ENCODE measurements around the gene NIPA2.

Gene NIPA2

DNA sequence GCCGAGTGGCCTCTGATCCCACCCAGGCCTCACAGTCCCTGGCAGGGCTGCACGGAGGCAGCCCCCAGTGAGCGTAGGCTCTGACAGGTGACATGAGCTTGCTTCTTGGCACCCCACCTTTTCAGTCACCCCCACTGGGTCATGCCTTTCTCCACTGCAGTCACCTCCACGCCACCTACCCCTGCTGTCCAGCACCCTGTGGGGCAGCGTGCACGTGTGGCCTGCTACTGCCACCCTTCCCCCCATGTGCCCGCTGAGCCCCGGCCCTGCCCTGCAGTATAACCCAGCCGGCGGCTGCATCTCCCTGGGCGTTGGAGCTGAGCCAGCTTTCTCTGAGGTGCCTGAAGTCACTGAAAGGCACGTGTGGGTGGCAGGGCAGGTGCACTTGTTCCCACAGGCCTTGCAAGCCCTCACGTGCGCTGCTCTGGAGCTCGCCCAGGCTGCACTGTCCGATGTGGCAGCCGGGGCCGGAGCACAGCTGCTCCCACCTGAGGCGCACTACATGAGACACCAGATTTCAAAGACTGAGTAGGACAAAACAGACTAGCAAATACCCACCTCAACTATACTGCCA is 65.6 kb downstream of the NIPA2 start:
- no peak for DNase-seq

DNA sequence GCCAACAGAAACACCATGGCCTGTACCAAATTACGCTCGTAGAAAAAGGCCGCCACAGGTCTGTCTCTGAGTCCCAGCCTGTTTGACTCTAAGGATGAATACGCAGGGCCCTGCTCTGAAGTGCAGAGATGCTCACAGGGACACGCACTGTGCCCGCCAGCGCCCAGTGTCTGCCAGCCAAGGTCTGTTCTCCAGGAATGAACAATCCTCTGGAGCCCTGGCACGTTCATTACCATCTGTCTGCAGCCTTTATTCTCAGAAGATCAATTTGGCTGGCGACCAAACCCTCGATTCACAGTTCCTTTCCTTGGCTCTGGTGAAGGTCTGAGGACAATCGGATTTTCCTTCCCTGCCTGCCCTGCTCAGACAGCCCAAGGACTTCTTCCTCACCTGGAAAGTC is 66.3 kb downstream of the NIPA2 start:
- DNase-seq, result no peak

DNA sequence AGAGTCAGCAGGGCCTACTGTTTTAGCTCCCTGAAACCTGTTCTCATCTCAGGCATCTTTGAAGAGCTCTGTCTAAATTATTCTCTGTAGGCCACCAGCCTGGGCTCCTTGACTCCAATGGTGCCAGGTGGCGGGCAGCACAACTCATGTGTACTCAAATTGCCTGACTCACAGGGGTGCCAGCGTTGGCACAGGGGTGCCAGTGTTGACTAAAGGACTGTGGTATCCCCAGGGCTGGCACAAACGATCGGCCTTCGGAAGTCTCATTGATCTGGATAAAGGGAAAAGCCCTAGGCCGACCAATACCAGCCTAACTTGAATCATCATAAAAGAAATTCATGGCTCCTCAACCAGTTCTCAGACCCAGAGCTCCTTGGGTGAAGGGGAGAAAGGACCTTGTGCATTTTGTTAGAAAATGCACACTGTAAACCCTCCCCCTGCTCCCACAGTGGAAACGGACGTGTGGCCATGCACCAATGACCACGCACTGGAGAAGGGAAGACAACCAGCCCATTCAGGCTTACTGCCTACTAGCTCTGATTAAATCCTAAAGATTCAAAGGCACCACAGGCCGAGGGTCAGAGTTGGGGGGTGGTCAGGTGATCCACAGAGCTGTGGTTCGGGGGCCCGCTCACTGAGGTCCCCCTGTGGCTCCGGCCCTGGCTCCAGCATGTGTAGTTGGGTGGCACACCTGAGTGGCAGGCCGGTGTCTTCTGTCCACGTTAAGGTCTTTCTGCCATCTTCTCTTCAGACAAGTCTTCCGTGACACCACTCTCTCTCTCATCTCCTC is 68.9 kb downstream of the NIPA2 start:
- DNase-seq, result no peak

DNA sequence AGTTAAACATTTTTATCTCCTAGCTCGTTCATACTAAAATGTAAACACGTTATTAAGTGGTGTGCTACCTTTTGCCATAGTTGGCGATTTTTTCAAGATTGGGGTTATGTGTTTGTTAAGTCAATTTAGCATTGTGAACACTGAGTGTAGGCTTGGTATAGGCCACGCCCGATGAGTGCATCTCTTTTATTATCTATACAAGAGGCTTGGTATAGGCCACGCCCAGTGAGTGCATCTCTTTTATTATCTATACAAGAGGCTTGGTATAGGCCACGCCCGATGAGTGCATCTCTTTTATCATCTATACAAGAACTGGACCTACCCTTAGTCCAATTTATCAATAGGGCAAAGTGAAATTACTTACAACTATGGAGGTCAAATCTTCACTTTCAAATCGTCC is 70.4 kb downstream of the NIPA2 start:
- DNase-seq, result no peak

DNA sequence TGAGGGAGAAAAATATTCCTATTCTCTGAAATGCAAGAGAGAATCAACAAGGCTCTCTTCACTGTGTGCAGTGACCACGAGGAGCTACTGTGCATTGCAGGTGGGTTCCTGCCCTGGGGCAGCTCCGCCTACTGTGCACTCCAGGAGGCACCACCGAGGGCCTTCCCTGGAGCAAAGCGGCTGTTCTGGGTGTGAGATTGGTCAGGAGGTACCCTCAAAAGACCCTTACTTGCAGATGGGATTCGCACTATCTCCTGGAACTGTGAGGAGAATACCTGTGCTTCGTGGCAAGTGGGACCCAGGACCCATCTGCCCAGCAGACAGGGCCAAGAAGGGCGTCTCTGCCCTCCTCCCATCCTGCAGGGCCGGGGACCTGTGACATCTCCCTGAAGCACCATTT is 72.8 kb downstream of the NIPA2 start:
- DNase-seq, result no peak

DNA sequence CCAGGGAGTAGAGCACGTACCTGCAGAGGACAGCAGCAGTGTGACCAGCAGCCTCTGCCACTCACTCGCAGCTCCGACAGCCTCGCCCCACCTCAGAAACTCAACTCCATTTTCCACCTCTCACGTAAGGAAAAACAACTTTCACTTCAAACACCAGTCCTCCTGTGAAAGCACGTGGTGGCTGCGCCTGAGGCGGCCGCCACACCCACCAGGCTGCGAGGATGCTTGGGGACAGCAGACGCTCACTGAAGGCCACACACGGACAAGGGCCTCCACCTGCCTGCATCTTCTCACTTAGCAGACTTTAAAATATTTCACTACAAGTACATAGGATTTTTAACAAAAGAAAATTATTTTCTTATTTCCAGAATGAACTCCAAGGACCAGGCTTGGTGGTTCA is 73.8 kb downstream of the NIPA2 start:
- no peak for DNase-seq

DNA sequence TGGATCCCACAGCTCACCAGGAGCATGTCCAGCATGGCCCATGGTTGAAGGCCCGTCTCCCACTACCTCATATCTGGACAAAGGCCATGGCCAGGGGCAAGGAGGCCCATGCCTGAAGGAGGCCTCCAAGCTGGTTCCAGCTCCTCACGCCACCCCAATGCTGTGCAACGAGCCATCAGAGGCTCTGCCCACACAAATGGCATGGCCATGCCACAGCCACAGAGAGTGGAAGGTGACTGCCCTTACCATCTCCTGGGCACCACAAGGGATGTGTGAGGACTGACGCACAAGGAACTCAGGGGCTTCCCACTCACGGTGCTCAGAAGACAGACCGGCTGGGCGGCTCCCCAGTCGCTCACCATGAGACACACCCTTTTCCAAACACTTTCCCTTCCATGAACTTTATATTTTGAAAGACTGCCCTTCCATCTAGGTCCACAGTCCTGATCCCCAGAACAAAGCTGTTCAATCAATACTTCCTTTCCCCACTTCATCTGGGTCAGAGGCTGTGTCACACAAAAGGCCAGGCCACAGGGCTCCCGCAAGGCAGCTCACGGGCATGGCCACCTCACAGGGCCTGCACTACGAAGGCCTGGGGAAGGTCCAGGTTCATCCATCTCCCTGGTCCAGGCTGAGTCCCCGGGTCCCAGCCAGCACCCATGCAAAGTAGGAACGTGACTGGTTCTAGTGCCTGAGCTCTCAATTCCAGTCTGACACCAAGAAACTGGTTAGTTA is 75.3 kb downstream of the NIPA2 start:
- DNase-seq, result no peak

DNA sequence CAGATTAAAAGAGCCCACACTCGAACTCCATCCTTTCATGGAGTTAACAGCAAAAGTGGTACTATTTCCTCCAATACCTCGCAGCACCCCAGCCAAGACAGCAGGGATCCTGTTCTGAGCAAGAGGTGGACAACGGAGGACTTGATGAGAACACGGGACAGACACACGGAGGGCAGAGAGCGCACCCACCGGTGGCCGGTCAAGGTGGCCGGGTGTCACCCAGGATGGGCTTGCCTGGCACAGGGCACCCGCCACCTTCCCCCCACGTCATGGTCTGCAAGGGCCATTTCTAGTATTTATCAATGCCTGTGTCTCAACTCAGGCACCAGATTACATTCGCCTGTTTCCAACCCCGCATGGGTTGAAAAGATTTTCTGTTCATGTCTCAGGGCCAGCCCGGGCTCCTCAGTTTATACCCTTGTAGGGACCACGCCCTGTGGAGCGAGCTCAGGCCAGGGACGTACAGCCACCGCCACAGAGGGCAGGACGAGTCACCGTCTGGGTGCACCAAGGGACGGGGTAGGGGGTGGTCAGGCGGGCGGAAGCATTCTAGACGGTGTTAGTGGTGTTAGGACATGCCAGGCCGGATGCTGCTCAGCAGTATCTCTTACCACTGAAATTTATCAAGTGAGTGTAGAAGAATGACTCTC is 77.5 kb downstream of the NIPA2 start:
- DNase-seq, result no peak

DNA sequence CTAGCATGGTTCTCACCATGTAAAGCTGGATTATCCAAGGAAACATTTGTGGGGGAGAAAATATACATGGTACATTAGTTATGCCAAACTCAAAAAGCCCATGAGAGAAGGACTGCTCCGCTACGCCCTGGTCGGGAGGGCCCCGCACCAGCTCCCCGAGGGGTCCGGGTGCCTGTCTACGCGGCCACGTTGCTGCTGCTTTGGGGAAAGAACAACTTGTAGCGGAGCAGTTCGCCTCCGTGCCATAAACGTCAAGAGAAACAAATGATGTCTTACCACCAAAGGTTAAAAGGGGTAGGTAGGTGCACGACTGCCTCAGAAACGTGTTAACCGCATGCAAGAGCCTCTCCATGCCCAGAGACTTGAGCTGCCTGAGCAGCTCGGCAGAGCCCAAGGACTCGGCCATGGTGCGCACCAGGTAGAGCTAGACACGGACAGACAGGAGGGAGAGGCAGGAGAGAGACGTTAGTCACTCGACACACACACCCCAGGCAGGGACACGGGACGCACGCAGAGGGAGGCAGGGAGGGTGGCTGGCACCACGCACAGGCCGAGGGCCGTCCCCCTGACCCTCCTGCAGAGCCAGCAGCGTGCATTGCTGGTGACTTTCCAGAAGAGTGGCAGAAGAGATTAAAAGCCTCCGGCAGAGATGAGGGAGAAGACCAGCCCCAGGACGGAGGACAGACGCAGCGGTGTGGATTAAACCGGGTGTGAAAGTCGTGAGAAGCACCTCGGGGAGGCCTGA is 78.3 kb downstream of the NIPA2 start:
- no peak for DNase-seq

DNA sequence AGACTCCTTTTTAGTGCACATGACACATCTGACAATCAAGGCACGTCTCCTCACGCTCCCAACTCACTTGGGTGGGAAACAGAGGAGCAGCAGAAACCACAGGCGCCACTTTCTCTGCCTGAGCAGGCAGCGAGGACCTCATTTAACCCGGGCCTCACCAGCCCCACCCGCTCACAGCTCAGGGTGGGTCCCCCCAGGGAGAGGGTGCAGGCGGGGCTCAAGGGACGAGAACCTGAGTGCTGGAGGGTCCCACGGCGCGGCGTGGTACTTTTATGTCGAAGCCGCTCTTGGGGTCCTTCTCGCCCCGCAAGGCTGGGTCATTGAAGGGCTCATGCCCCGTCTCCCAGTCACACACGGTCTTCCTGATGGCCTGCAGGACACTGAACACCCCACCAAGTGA is 79.1 kb downstream of the NIPA2 start:
- DNase-seq, result no peak

All from Kasumi-1 (cell line).